Measurements from ENCODE around the gene TMPRSS6. TPM values are rescaled to one million over a fixed set of nuclear protein-coding genes. Genes with fewer than 3 reads are reported as not detected.

TMPRSS6 gene
- total and polyA plus RNA-seq, 2 donors (not counting 1 experiment from before 2014, with no cell fraction given): not detected

GRCh38 chr22:37095113-37095512 lies 14.4 kb downstream of the TMPRSS6 start:
- H2AFZ ChIP-seq (ENCODE audit: low read length): no peak overlapping the region
- H3K27ac ChIP-seq (ENCODE audit: insufficient read depth, low read length): no peak overlapping the region
- no peaks in the 10 kb centered on the region for H3K9me3 ChIP-seq (ENCODE audit: control insufficient read depth, insufficient read depth, low read depth, low read length)
- TF ChIP-seq EZH2 (IDR thresholded peaks at IDR 0.05; ENCODE audit: low read length, missing control alignments) (no peak), CTCF (conservative IDR thresholded peaks at IDR 0.05 in 1 of 2, IDR thresholded peaks at IDR 0.05 in 1 of 2; ENCODE audit: low read depth in 1 of 2, low read length in 2 of 2) (no peak)
- H3K4me1 ChIP-seq (ENCODE audit: control insufficient read depth, extremely low read depth, insufficient read depth, low read length): no peaks in the 10 kb centered on the region
- H3K9ac ChIP-seq (ENCODE audit: insufficient read depth, low read length): no peak overlapping the region
- no peak overlapping the region for H3K4me2 ChIP-seq (ENCODE audit: extremely low read depth, insufficient read depth, low read length)
- peaks cover 9% of the 10 kb centered on the region for H3K27me3 ChIP-seq (ENCODE audit: control insufficient read depth, insufficient read depth, low read length)
- DNase-seq (ENCODE audit: low read depth in 2 of 2): no peak
- no peak overlapping the region for H3K4me3 ChIP-seq (replicated peaks in 1 of 4; ENCODE audit: control extremely low read depth in 1 of 4, insufficient read depth in 1 of 4, low read depth in 3 of 4, low read length in 4 of 4)
- no peaks in the 10 kb centered on the region for H3K79me2 ChIP-seq (ENCODE audit: control insufficient read depth, insufficient read depth, low read length)
- no peaks in the 10 kb centered on the region for H3K36me3 ChIP-seq (ENCODE audit: control insufficient read depth, insufficient read depth, low read length)
- H4K20me1 ChIP-seq (ENCODE audit: control insufficient read depth, extremely low read depth, insufficient read depth, low read length): no peaks in the 10 kb centered on the region

GRCh38 chr22:37094239-37094638 lies 15.3 kb downstream of the TMPRSS6 start:
- H3K4me2 ChIP-seq (ENCODE audit: extremely low read depth, insufficient read depth, low read length): no peak overlapping the region
- no peaks in the 10 kb centered on the region for H3K36me3 ChIP-seq (ENCODE audit: control insufficient read depth, insufficient read depth, low read length)
- no peak for DNase-seq (ENCODE audit: low read depth in 2 of 2)
- TF ChIP-seq CTCF (conservative IDR thresholded peaks at IDR 0.05 in 1 of 2, IDR thresholded peaks at IDR 0.05 in 1 of 2; ENCODE audit: low read depth in 1 of 2, low read length in 2 of 2): no peak
- TF ChIP-seq EZH2 (IDR thresholded peaks at IDR 0.05; ENCODE audit: low read length, missing control alignments): no peak
- no peaks in the 10 kb centered on the region for H3K4me1 ChIP-seq (ENCODE audit: control insufficient read depth, extremely low read depth, insufficient read depth, low read length)
- no peak overlapping the region for H3K27ac ChIP-seq (ENCODE audit: insufficient read depth, low read length)
- no peaks in the 10 kb centered on the region for H3K9me3 ChIP-seq (ENCODE audit: control insufficient read depth, insufficient read depth, low read depth, low read length)
- no peak overlapping the region for H3K9ac ChIP-seq (ENCODE audit: insufficient read depth, low read length)
- no peaks in the 10 kb centered on the region for H3K79me2 ChIP-seq (ENCODE audit: control insufficient read depth, insufficient read depth, low read length)
- no peak overlapping the region for H3K4me3 ChIP-seq (replicated peaks in 1 of 4; ENCODE audit: control extremely low read depth in 1 of 4, insufficient read depth in 1 of 4, low read depth in 3 of 4, low read length in 4 of 4)
- H4K20me1 ChIP-seq (ENCODE audit: control insufficient read depth, extremely low read depth, insufficient read depth, low read length): no peaks in the 10 kb centered on the region
- H3K27me3 ChIP-seq (ENCODE audit: control insufficient read depth, insufficient read depth, low read length): peaks cover 9% of the 10 kb centered on the region
- H2AFZ ChIP-seq (ENCODE audit: low read length): no peak overlapping the region

- no peaks in the 10 kb centered on the region for H3K36me3 ChIP-seq (ENCODE audit: control insufficient read depth, insufficient read depth, low read length)
- H3K9me3 ChIP-seq (ENCODE audit: control insufficient read depth, insufficient read depth, low read depth, low read length): no peaks in the 10 kb centered on the region
- no peak overlapping the region for H3K27ac ChIP-seq (ENCODE audit: insufficient read depth, low read length)
- peaks cover 9% of the 10 kb centered on the region for H3K27me3 ChIP-seq (ENCODE audit: control insufficient read depth, insufficient read depth, low read length)
- TF ChIP-seq EZH2 (IDR thresholded peaks at IDR 0.05; ENCODE audit: low read length, missing control alignments): no peak
- TF ChIP-seq CTCF (conservative IDR thresholded peaks at IDR 0.05 in 1 of 2, IDR thresholded peaks at IDR 0.05 in 1 of 2; ENCODE audit: low read depth in 1 of 2, low read length in 2 of 2): no peak
- no peaks in the 10 kb centered on the region for H3K4me1 ChIP-seq (ENCODE audit: control insufficient read depth, extremely low read depth, insufficient read depth, low read length)
- no peak overlapping the region for H2AFZ ChIP-seq (ENCODE audit: low read length)
- DNase-seq (ENCODE audit: low read depth in 2 of 2): no peak
- H3K4me2 ChIP-seq (ENCODE audit: extremely low read depth, insufficient read depth, low read length): no peak overlapping the region
- H3K9ac ChIP-seq (ENCODE audit: insufficient read depth, low read length): no peak overlapping the region
- no peaks in the 10 kb centered on the region for H4K20me1 ChIP-seq (ENCODE audit: control insufficient read depth, extremely low read depth, insufficient read depth, low read length)
- no peaks in the 10 kb centered on the region for H3K79me2 ChIP-seq (ENCODE audit: control insufficient read depth, insufficient read depth, low read length)
- no peak overlapping the region for H3K4me3 ChIP-seq (replicated peaks in 1 of 4; ENCODE audit: control extremely low read depth in 1 of 4, insufficient read depth in 1 of 4, low read depth in 3 of 4, low read length in 4 of 4)
These were observed 16.5 kb downstream of the TMPRSS6 start for GRCh38 chr22:37092997-37093396.
